ENCODE data around the gene TRPV2.

DNA sequence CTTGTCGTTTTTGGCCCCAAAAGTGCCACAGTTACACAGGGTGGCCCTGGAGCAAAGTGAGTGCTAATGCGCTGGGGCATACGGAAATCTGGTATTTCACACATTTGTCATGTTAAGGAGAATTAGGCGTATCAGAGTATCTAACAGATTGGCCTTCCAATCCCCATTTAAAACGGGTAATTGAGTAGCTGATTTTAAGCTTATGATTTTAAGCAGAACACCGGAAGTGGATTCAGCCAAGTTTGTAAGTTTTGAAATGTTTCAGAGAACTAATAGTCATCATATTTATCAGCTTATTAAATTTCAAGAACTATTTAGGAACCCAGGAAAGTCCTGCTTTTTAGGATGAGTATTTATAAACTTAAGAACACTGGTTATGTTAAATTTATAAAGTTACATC lies 57.2 kb downstream of the TRPV2 start:
- TF ChIP-seq, protein P1, sequence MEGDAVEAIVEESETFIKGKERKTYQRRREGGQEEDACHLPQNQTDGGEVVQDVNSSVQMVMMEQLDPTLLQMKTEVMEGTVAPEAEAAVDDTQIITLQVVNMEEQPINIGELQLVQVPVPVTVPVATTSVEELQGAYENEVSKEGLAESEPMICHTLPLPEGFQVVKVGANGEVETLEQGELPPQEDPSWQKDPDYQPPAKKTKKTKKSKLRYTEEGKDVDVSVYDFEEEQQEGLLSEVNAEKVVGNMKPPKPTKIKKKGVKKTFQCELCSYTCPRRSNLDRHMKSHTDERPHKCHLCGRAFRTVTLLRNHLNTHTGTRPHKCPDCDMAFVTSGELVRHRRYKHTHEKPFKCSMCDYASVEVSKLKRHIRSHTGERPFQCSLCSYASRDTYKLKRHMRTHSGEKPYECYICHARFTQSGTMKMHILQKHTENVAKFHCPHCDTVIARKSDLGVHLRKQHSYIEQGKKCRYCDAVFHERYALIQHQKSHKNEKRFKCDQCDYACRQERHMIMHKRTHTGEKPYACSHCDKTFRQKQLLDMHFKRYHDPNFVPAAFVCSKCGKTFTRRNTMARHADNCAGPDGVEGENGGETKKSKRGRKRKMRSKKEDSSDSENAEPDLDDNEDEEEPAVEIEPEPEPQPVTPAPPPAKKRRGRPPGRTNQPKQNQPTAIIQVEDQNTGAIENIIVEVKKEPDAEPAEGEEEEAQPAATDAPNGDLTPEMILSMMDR (IDR thresholded peaks at IDR 0.05) = no peak
- TF ChIP-seq POLR2A (IDR thresholded peaks at IDR 0.05) = no peak
